Activated CD4-positive, alpha-beta memory T cell treated with anti-CD3 and anti-CD28 coated beads for 36 hours (primary cell): ENCODE results near the gene CHCHD1. TPM values are rescaled to one million over a fixed set of nuclear protein-coding genes. Genes with fewer than 3 reads are reported as not detected.
"Not testable (repeated sequence)": the region's sequence is repeated elsewhere in the genome, so short reads cannot be mapped to it uniquely, and the experiment has no call there.

Experiments used
- CTCF ChIA-PET: fragments of 350-600 bp; sonication (Branson Sonifier 250); formaldehyde crosslinking; loops from one replicate; lab custom pipeline; 2021; ENCODE audit warnings: antibody characterized with exemption, inconsistent platforms; lab: Charles Lee
- POLR2A ChIA-PET: fragments of 350-600 bp; sonication (Branson Sonifier 250); formaldehyde crosslinking; loops from one replicate; lab custom pipeline; 2021; ENCODE audit warnings: antibody characterized with exemption; lab: Charles Lee
- DNase-seq: peaks from one replicate; pipeline ENCODE4 v3.0.0-alpha.2; 2020
- H3K27ac Mint-ChIP-seq: one replicate; pipeline ENCODE4 v1.8.0; 2021; ENCODE audit warnings: mixed read lengths
- H3K27me3 Mint-ChIP-seq: one replicate; pipeline ENCODE4 v1.8.0; 2021; ENCODE audit warnings: mixed read lengths
- H3K36me3 Mint-ChIP-seq: one replicate; pipeline ENCODE4 v1.8.0; 2021; ENCODE audit warnings: mixed read lengths
- H3K4me1 Mint-ChIP-seq: one replicate; pipeline ENCODE4 v1.8.0; 2021; ENCODE audit warnings: low read depth, mixed read lengths
- H3K4me3 Mint-ChIP-seq: one replicate; pipeline ENCODE4 v1.8.0; 2021; ENCODE audit warnings: mild to moderate bottlenecking, mixed read lengths
- H3K9me3 Mint-ChIP-seq: one replicate; pipeline ENCODE4 v1.8.0; 2021; ENCODE audit warnings: mixed read lengths
- intact Hi-C: fragments of 100-400 bp; cut with micrococcal nuclease; formaldehyde crosslinking; loops from one replicate; pipeline ENCODE4 v1.15.1; 2023
- total RNA-seq, 2 experiments: library from RNA; stranded (reverse); gene quantifications; one replicate each; pipeline ENCODE4 v1.2.3, GENCODE V29; 2021

The CHCHD1 gene
- total RNA-seq, 2 experiments from 2014 or later = 35.3 to 37.6 TPM

DNA sequence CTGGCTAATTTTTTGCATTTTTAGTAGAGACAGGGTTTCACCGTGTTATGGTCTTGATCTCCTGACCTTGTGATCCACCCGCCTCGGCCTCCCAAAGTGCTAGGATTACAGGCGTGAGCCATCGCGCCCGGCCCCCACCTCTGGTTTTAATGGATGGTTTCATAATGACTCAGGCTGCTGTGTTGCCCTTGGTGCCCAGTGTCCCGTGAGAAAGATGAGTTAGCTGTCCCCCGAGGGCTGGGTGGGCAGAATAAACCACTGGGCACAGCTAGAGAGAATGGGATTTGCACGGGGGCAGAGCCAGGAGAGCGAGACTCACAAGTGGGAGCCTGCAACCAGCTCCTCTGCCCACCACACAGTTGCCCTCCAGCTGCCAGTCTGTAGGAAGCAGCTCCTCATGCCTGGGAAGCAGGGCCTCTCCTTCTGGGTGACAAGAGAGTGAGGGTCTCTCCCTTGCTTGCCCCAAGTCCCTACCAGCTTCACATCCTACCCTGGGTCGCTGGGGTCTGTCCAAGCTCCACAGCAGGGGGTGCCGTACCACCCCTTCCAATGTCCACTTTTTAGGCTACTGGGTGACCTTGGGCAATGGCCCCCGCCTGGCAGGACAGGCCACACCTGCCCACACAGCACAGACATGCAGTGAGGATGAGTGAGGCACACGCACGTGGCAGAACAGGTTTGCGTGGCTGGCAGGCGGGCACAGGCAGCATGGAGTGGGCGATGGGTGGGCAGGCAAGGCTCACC lies 45.7 kb downstream of the CHCHD1 start:
- POLR2A ChIA-PET = no interaction called here
- DNase-seq = no peak
- Mint-ChIP-seq H3K36me3 (no peaks in the 10 kb centered on the region), H3K4me3 (no peak overlapping the region), H3K9me3 (no peaks in the 10 kb centered on the region), H3K27me3 (no peaks in the 10 kb centered on the region), H3K27ac (no peak overlapping the region), H3K4me1 (no peaks in the 10 kb centered on the region)
- CTCF ChIA-PET = interaction anchor here (0.6 to 1.0 kb wide), 3 partner anchors 22 to 383 kb away, joined by 3 to 6 read pairs (median 5); no protein-coding TSS in a partner anchor
- intact Hi-C loops = no loop called here

DNA sequence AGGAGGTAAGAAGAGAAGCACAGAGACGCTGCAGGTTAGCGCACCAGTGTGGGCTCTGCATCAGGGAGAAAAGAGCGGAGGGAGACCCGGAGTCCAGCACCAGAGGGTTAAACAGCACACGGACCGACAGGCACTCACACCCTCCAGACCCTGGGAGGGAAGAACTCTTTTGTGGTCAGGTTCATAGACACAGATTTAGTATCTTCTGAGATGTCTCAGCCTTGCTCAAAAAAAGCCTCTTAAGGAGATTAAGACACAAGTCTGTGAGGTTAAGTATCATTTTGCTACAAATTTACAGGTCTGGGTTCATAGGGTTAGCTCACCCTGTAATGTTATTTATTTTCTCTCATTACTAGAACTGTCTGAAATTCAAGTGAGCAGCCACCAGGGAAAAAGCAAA lies 46.3 kb downstream of the CHCHD1 start:
- ChIA-PET POLR2A (no interaction called here), CTCF (interaction anchor here (1.0 kb wide), 2 partner anchors 22 to 52 kb away, joined by 3 read pairs; no protein-coding TSS in a partner anchor)
- Mint-ChIP-seq H3K4me1 (no peaks in the 10 kb centered on the region), H3K4me3 (no peak overlapping the region), H3K27me3 (no peaks in the 10 kb centered on the region), H3K9me3 (no peaks in the 10 kb centered on the region), H3K36me3 (no peaks in the 10 kb centered on the region), H3K27ac (no peak overlapping the region)
- DNase-seq = no peak
- intact Hi-C loops = no loop called here

DNA sequence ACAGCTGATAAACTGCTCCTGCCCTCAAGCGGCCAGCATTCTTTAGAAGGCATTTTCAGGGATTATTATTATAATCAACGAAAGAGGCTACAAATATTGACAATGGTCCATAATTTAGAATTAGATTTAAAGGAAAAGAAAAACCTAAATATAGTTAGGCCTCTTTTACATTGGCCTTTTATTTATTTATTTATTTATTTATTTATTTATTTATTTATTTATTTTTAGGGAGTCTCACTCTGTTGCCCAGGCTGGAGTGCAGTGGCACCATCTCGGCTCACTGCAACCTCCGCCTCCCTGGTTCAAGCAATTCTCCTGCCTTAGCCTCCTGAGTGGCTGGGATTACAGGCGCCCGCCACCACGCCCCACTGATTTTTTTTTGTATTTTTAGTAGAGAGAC lies 47.2 kb downstream of the CHCHD1 start:
- H3K36me3 Mint-ChIP-seq, intact Hi-C loops, H3K4me1 Mint-ChIP-seq, H3K27ac Mint-ChIP-seq, H3K9me3 Mint-ChIP-seq, H3K27me3 Mint-ChIP-seq, POLR2A ChIA-PET, H3K4me3 Mint-ChIP-seq, DNase-seq: not testable (repeated sequence)
- CTCF ChIA-PET = interaction anchor here (1.0 kb wide), 1 partner anchor 51 kb away, joined by 3 read pairs; no protein-coding TSS in a partner anchor

Other genes starting within 250 kb of the CHCHD1 start
- gene USP54, start 190.7 kb upstream of the CHCHD1 start, total RNA-seq = 1 to 10 TPM; 4.9 to 5.3 TPM
- gene MYOZ1, start 140.6 kb upstream of the CHCHD1 start, total RNA-seq = not detected
- gene SYNPO2L, start 126.0 kb upstream of the CHCHD1 start, total RNA-seq = not detected
- gene AGAP5, start 83.9 kb upstream of the CHCHD1 start, total RNA-seq = 1 to 10 TPM; 7.1 to 7.7 TPM
- 10 to 100 TPM; 88.3 to 90.7 TPM for gene SEC24C, start 37.7 kb upstream of the CHCHD1 start, total RNA-seq
- 10 to 100 TPM; 45.1 to 46.2 TPM for gene ZSWIM8, start 3.6 kb downstream of the CHCHD1 start, total RNA-seq
- gene NDST2, start 29.6 kb downstream of the CHCHD1 start, total RNA-seq = 10 to 100 TPM; 57.5 to 62.1 TPM
- gene CAMK2G, start 92.5 kb downstream of the CHCHD1 start, total RNA-seq = 10 to 100 TPM; 20.8 to 21.5 TPM
- under 1 TPM; 0.45 to 0.73 TPM for gene PLAU, start 129.1 kb downstream of the CHCHD1 start, total RNA-seq
- 10 to 100 TPM; 27.8 to 29.2 TPM for gene VCL, start 216.1 kb downstream of the CHCHD1 start, total RNA-seq